Thyroid gland (tissue), 4 donors: ENCODE results near the gene FMN1.

Experiments used
- CTCF ChIP-seq, 6 experiments: fragments of 200-600 bp in 3 of 6; fragments of 450-650 bp in 3 of 6; sonication (generic) in 3 of 6; IDR thresholded peaks; one replicate each; pipeline ENCODE4 v1.5.1; 2016 to 2019; ENCODE audit warnings: antibody characterized with exemption in 6 of 6, mild to moderate bottlenecking in 2 of 6, inconsistent platforms in 1 of 6, moderate library complexity in 1 of 6
- POLR2A ChIP-seq, 2 donors: fragments of 450-650 bp; IDR thresholded peaks; one replicate each; pipeline ENCODE4 v1.6.1; 2017; ENCODE audit warnings: antibody characterized with exemption in 2 of 2, mild to moderate bottlenecking in 2 of 2, moderate library complexity in 1 of 2

- TF ChIP-seq CTCF (IDR thresholded peaks at IDR 0.05) = no peak
- no peak for TF ChIP-seq POLR2A (IDR thresholded peaks at IDR 0.05)
Observed at GRCh38 chr15:33159726-33160453, 34.6 kb downstream of the FMN1 start.
